Measurements from ENCODE around the gene CAVIN3.

GRCh38 chr11:6300325-6300724 is 20.0 kb downstream of the CAVIN3 start:
- TF ChIP-seq CTCF (IDR thresholded peaks at IDR 0.05) (no peak), POLR2A (IDR thresholded peaks at IDR 0.05) (no peak), EP300 (IDR thresholded peaks at IDR 0.05) (no peak)
